Measurements from ENCODE around the gene DAB2. TPM values are rescaled to one million over a fixed set of nuclear protein-coding genes. Genes with fewer than 3 reads are reported as not detected.

DAB2 gene
- polyA plus RNA-seq, 1 donor from 2014 or later, result 0.63 TPM

GRCh38 chr5:39433848-39434247 lies 9.1 kb upstream of the DAB2 start:
- H3K36me3 ChIP-seq (ENCODE audit: insufficient read depth, low read length), result no peaks in the 10 kb centered on the region
- no peak overlapping the region for H3K4me2 ChIP-seq (ENCODE audit: low read length)
- H2AFZ ChIP-seq (ENCODE audit: low read depth, low read length), result no peak overlapping the region
- no peak overlapping the region for H3K4me3 ChIP-seq (ENCODE audit: low read length)
- no peaks in the 10 kb centered on the region for H3F3A ChIP-seq (ENCODE audit: insufficient read depth, low read length, poor library complexity, severe bottlenecking)
- TF ChIP-seq MXI1 (conservative IDR thresholded peaks at IDR 0.05; ENCODE audit: poor library complexity, severe bottlenecking) (no peak), CTCF (IDR thresholded peaks at IDR 0.05; ENCODE audit: poor library complexity, severe bottlenecking) (no peak), EZH2 (IDR thresholded peaks at IDR 0.05; ENCODE audit: borderline replicate concordance, insufficient read depth, low read length, poor library complexity, severe bottlenecking) (no peak), RAD21 (conservative IDR thresholded peaks at IDR 0.05) (no peak), REST (IDR thresholded peaks at IDR 0.05; ENCODE audit: borderline replicate concordance) (no peak), EP300 (conservative IDR thresholded peaks at IDR 0.05; ENCODE audit: poor library complexity, severe bottlenecking) (no peak), TAF1 (IDR thresholded peaks at IDR 0.05; ENCODE audit: low read depth) (no peak), POLR2AphosphoS5 (IDR thresholded peaks at IDR 0.05) (no peak), SMC3 (conservative IDR thresholded peaks at IDR 0.05; ENCODE audit: poor library complexity) (no peak)
- H3K9ac ChIP-seq (ENCODE audit: low read length), result no peak overlapping the region
- H3K9me2 ChIP-seq (ENCODE audit: insufficient read depth, low read length), result no peaks in the 10 kb centered on the region
- no peaks in the 10 kb centered on the region for H3K79me2 ChIP-seq (replicated peaks; ENCODE audit: insufficient read depth, low read length)
- no peaks in the 10 kb centered on the region for H3K27me3 ChIP-seq (ENCODE audit: insufficient read depth, low read depth, low read length)
- no peak overlapping the region for H3K27ac ChIP-seq (ENCODE audit: low read length)
- no peaks in the 10 kb centered on the region for H3K9me3 ChIP-seq (ENCODE audit: low read length)
- no peaks in the 10 kb centered on the region for H4K20me1 ChIP-seq (ENCODE audit: insufficient read depth)

- Histone ChIP-seq H3K27ac (ENCODE audit: low read length) (no peak overlapping the region), H3K9ac (ENCODE audit: low read length) (no peak overlapping the region), H3F3A (ENCODE audit: insufficient read depth, low read length, poor library complexity, severe bottlenecking) (no peaks in the 10 kb centered on the region), H4K20me1 (ENCODE audit: insufficient read depth) (no peaks in the 10 kb centered on the region), H3K4me2 (ENCODE audit: low read length) (no peak overlapping the region), H3K79me2 (replicated peaks; ENCODE audit: insufficient read depth, low read length) (no peaks in the 10 kb centered on the region), H3K9me3 (ENCODE audit: low read length) (no peaks in the 10 kb centered on the region), H3K36me3 (ENCODE audit: insufficient read depth, low read length) (no peaks in the 10 kb centered on the region), H3K4me3 (ENCODE audit: low read length) (no peak overlapping the region), H3K27me3 (ENCODE audit: insufficient read depth, low read depth, low read length) (no peaks in the 10 kb centered on the region), H2AFZ (ENCODE audit: low read depth, low read length) (no peak overlapping the region), H3K9me2 (ENCODE audit: insufficient read depth, low read length) (no peaks in the 10 kb centered on the region)
- TF ChIP-seq SMC3 (conservative IDR thresholded peaks at IDR 0.05; ENCODE audit: poor library complexity), result no peak
- no peak for TF ChIP-seq EP300 (conservative IDR thresholded peaks at IDR 0.05; ENCODE audit: poor library complexity, severe bottlenecking)
- TF ChIP-seq REST (IDR thresholded peaks at IDR 0.05; ENCODE audit: borderline replicate concordance), result no peak
- TF ChIP-seq EZH2 (IDR thresholded peaks at IDR 0.05; ENCODE audit: borderline replicate concordance, insufficient read depth, low read length, poor library complexity, severe bottlenecking), result no peak
- no peak for TF ChIP-seq TAF1 (IDR thresholded peaks at IDR 0.05; ENCODE audit: low read depth)
- no peak for TF ChIP-seq CTCF (IDR thresholded peaks at IDR 0.05; ENCODE audit: poor library complexity, severe bottlenecking)
- TF ChIP-seq MXI1 (conservative IDR thresholded peaks at IDR 0.05; ENCODE audit: poor library complexity, severe bottlenecking), result no peak
- no peak for TF ChIP-seq RAD21 (conservative IDR thresholded peaks at IDR 0.05)
- no peak for TF ChIP-seq POLR2AphosphoS5 (IDR thresholded peaks at IDR 0.05)
Observed at GRCh38 chr5:39432696-39433530, 8.1 kb upstream of the DAB2 start.
